Measurements from ENCODE around the gene NCMAP.

- TF ChIP-seq CTCF (IDR thresholded peaks at IDR 0.05; ENCODE audit: poor library complexity, severe bottlenecking), result no peak
- no peak for TF ChIP-seq MXI1 (conservative IDR thresholded peaks at IDR 0.05; ENCODE audit: poor library complexity, severe bottlenecking)
- no peak for TF ChIP-seq POLR2AphosphoS5 (IDR thresholded peaks at IDR 0.05)
- no peak for TF ChIP-seq TAF1 (IDR thresholded peaks at IDR 0.05; ENCODE audit: low read depth)
- no peak for TF ChIP-seq EP300 (conservative IDR thresholded peaks at IDR 0.05; ENCODE audit: poor library complexity, severe bottlenecking)
- TF ChIP-seq EZH2 (IDR thresholded peaks at IDR 0.05; ENCODE audit: borderline replicate concordance, insufficient read depth, low read length, poor library complexity, severe bottlenecking), result no peak
- no peak for TF ChIP-seq REST (IDR thresholded peaks at IDR 0.05; ENCODE audit: borderline replicate concordance)
- TF ChIP-seq RAD21 (conservative IDR thresholded peaks at IDR 0.05), result no peak
- TF ChIP-seq SMC3 (conservative IDR thresholded peaks at IDR 0.05; ENCODE audit: poor library complexity), result no peak
Observed at GRCh38 chr1:24535021-24535424, 20.9 kb upstream of the NCMAP start.
